Heart left ventricle (tissue), 16 donors: ENCODE results near the gene CA7. TPM values are rescaled to one million over a fixed set of nuclear protein-coding genes. Genes with fewer than 3 reads are reported as not detected.

Source experiments
- ATAC-seq, 4 donors: fragments of 200-7000 bp; cut with Tn5 transposase; one replicate each; pipeline ENCODE4 v1.9.1; 2020 to 2022; ENCODE audit warnings: moderate library complexity in 4 of 4, mild to moderate bottlenecking in 3 of 4, moderate number of reproducible peaks in 1 of 4
- DNase-seq, 5 donors: peaks; one replicate each; pipeline ENCODE4 v3.0.0-alpha.2; 2020
- H3K27ac ChIP-seq, 12 donors: fragments of 200-600 bp; sonication (generic) in 4 of 12; one replicate each; pipeline versions ENCODE4 v1.5.0 to v1.8.0; 2016 to 2022; ENCODE audit warnings: mild to moderate bottlenecking in 2 of 12
- H3K27me3 ChIP-seq, 9 donors: fragments of 200-600 bp; sonication (generic) in 2 of 9; one replicate each; pipeline versions ENCODE4 v1.5.1 to v1.8.0; 2016 to 2022; ENCODE audit warnings: mild to moderate bottlenecking in 3 of 9
- H3K36me3 ChIP-seq, 9 donors: fragments of 200-600 bp; sonication (generic) in 2 of 9; one replicate each; pipeline versions ENCODE4 v1.5.0 to v1.8.0; 2018 to 2022; ENCODE audit warnings: mild to moderate bottlenecking in 2 of 9
- H3K4me1 ChIP-seq, 12 donors: fragments of 200-600 bp; sonication (generic) in 4 of 12; one replicate each; pipeline versions ENCODE4 v1.5.0 to v1.8.0; 2016 to 2022; ENCODE audit warnings: mild to moderate bottlenecking in 3 of 12
- H3K4me3 ChIP-seq, 12 donors: fragments of 200-600 bp; sonication (generic) in 4 of 12; one replicate each; pipeline versions ENCODE4 v1.5.0 to v1.8.0; 2017 to 2022; ENCODE audit warnings: mild to moderate bottlenecking in 9 of 12, moderate library complexity in 4 of 12
- H3K9me3 ChIP-seq, 12 donors: fragments of 200-600 bp; sonication (generic) in 4 of 12; one replicate each; pipeline versions ENCODE4 v1.5.0 to v1.8.0; 2016 to 2022; ENCODE audit warnings: mild to moderate bottlenecking in 1 of 12
- POLR2A ChIP-seq, 2 donors: fragments of 450-650 bp; IDR thresholded peaks; one replicate each; pipeline ENCODE4 v1.6.1; 2017; ENCODE audit warnings: antibody characterized with exemption in 2 of 2, mild to moderate bottlenecking in 2 of 2, moderate library complexity in 2 of 2
- WGBS, 4 donors: extraction: QIAGEN DNeasy Blood & Tissue Kit in 2 of 4; methylation state at CpG; one replicate each; pipeline versions ENCODE4 v1.1.5 to v1.1.7; 2013 to 2018; 5-methylcytosine and 5-hydroxymethylcytosine counted together
- intact Hi-C, 10 donors: fragments of 100-400 bp; cut with DNase I; formaldehyde crosslinking; loops; one replicate each; pipeline versions ENCODE4 v1.11.1 to v1.14.2; 2022
- polyA plus RNA-seq, 2 donors: library from polyadenylated mRNA; stranded (reverse); fragments of 200-250 nt; gene quantifications; one replicate each; pipeline ENCODE4 v1.2.3, GENCODE V29; 2013
- total RNA-seq, 9 donors: library from RNA; depleted of rRNA in 2 of 9; stranded (reverse); fragments of >200 nt in 2 of 9; fragmentation: NEBNext Ultra II Directional in 3 of 9; extraction: Animal tissue kit (Norgen Biotek cat#: 25700) in 3 of 9; gene quantifications; one replicate each; pipeline versions ENCODE4 v1.1.0 to v1.2.4, GENCODE V29; 2016 to 2023
- TF ChIP-seq, protein P1 (sequence below), 12 donors: fragments of 200-600 bp; sonication (generic) in 4 of 12; IDR thresholded peaks; one replicate each; pipeline versions ENCODE4 v1.5.0 to v1.8.0; 2018 to 2022; ENCODE audit warnings: antibody characterized with exemption in 12 of 12, mild to moderate bottlenecking in 5 of 12
- donor health status: ischemic (EF 13 %, LVEDD 7.1; RV severe dilation, severe dysfunction).
- donor health status: healthy with polysubstance abuse.
- donor health status: DM: no; HTN: yes; CAD: no.
- donor health status: DM: no; HTN: no; CAD: no.
- donor health status: ischemic (EF 25% LVEDD 6.9; RV normal size, moderate dysfunction).
- donor health status: ischemic (EF 25% LVEDD 5.7; RV mildly dilated, moderate dysfunction).
- donor health status: healthy.
- donor health status: DM: yes; HTN: yes; CAD: no.
- donor health status: ischemic (EF 35%, LVEDD 5.7; RV mildly dilated, moderate dysfunction).
- donor health status: nonischemic (EF 11% LVEDD 7.7; RV severe dilation, severe dysfunction).
- donor health status: DM: yes; HTN: yes; CAD: no.
- donor health status: PGD.
- donor health status: ischemic (EF 29% LVEDD 5.4; RV normal size, mild dysfunction).
- donor health status: nonischemic (EF 23%, LVEDD 6.1; RV moderate dilation, normal function).

CA7 gene
- total and polyA plus RNA-seq, 11 donors: not detected

DNA sequence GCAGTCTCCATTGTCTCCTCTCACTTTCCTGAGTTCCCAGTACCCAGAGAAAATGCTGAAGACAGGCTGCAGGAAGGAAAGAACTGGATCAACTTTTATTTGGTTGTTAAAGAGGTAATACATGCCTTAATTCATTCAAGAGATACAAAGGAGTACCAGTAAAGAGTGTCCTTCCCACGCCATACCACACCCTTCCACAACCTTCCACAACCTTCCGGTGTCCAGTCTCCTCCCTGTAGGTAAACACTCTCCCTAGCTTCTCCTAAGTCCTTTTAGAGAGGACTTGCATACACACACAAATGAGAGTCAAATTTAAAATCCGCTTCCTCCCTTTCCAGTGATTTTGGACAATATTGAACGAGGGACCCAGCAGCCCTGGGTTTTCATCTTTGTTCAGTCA, 2.8 kb upstream of the CA7 start:
- intact Hi-C loops: no loop called here
- peaks cover 0 to 20% (median 12%) of the 10 kb centered on the region in 12 donors for H3K4me1 ChIP-seq
- no peak overlapping the region for H3K27ac ChIP-seq
- no peak overlapping the region for H3K4me3 ChIP-seq
- ATAC-seq (no peak), DNase-seq (no peak)
- peaks cover 5 to 28% (median 20%) of the 10 kb centered on the region in 9 donors for H3K27me3 ChIP-seq
- TF ChIP-seq POLR2A (IDR thresholded peaks at IDR 0.05): no peak
- TF ChIP-seq, protein P1, sequence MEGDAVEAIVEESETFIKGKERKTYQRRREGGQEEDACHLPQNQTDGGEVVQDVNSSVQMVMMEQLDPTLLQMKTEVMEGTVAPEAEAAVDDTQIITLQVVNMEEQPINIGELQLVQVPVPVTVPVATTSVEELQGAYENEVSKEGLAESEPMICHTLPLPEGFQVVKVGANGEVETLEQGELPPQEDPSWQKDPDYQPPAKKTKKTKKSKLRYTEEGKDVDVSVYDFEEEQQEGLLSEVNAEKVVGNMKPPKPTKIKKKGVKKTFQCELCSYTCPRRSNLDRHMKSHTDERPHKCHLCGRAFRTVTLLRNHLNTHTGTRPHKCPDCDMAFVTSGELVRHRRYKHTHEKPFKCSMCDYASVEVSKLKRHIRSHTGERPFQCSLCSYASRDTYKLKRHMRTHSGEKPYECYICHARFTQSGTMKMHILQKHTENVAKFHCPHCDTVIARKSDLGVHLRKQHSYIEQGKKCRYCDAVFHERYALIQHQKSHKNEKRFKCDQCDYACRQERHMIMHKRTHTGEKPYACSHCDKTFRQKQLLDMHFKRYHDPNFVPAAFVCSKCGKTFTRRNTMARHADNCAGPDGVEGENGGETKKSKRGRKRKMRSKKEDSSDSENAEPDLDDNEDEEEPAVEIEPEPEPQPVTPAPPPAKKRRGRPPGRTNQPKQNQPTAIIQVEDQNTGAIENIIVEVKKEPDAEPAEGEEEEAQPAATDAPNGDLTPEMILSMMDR (IDR thresholded peaks at IDR 0.05): no peak
- 85 to 92% (median 89%) methylated on average over 4 of the region's 4 CpGs for WGBS, 4 donors
- H3K9me3 ChIP-seq: peaks cover 0 to 11% (median 0%) of the 10 kb centered on the region in 12 donors
- H3K36me3 ChIP-seq: no peaks in the 10 kb centered on the region

DNA sequence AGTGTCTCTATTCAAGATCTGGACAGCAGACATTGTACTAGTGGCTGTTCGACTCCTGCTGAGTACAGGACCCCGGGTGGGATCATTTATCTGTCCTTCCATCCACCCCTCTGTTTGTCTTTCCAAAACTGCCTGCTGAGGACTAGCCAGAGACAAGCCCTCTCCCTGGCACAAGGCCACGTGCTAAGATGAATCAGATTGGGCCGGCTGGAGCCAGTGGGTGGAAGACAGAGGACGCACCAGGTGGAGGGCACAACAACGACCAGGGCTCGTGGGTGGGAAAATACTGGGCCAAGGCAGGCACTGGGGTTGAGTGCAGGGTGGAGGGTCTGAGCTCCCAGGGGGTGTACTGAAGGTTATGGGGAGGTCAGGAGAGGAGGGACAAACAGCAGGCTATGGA, 1.4 kb upstream of the CA7 start:
- intact Hi-C loops: no loop called here
- DNase-seq: no peak

DNA sequence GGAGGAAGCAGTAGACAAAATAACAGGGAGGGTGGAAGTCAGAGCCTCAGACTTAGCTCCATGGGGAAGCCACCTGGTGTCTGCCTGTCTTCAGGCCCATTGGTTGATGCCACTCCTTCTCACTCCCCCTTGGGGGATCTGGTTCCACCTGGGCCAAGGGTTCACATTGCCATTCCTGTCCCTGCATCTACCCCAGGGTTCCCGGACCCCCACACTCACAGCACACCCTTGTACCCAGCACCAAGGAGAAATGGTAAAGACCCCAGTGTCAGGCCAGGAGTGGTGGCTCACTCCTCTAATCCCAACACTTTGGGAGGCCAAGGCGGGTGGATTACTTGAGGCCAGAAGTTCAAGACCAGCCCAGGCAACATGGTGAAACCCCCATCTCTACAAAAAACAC, 1.0 kb upstream of the CA7 start:
- Histone ChIP-seq H3K4me1 (peaks cover 0 to 20% (median 12%) of the 10 kb centered on the region in 12 donors), H3K27ac (no peak overlapping the region), H3K27me3 (peaks cover 5 to 43% (median 21%) of the 10 kb centered on the region in 9 donors), H3K36me3 (no peaks in the 10 kb centered on the region), H3K4me3 (no peak overlapping the region), H3K9me3 (peaks cover 0 to 9% (median 0%) of the 10 kb centered on the region in 12 donors)
- DNase-seq (no peak), ATAC-seq (no peak)
- intact Hi-C loops: no loop called here
- TF ChIP-seq, protein P1 (IDR thresholded peaks at IDR 0.05): no peak
- no peak for TF ChIP-seq POLR2A (IDR thresholded peaks at IDR 0.05)
- WGBS, 4 donors: 95 to 100% (median 98%) methylated on average over 2 of the region's 2 CpGs

More for the DNA sequence above, 1.4 kb upstream of the CA7 start:
- WGBS, 4 donors: 70 to 82% (median 73%) methylated on average over 7 of the region's 7 CpGs
- Histone ChIP-seq H3K36me3 (no peaks in the 10 kb centered on the region), H3K4me1 (peaks cover 0 to 20% (median 12%) of the 10 kb centered on the region in 12 donors), H3K27ac (no peak overlapping the region), H3K9me3 (peaks cover 0 to 11% (median 0%) of the 10 kb centered on the region in 12 donors), H3K4me3 (no peak overlapping the region), H3K27me3 (peaks cover 5 to 42% (median 21%) of the 10 kb centered on the region in 9 donors)
- TF ChIP-seq, protein P1 (IDR thresholded peaks at IDR 0.05): no peak
- no peak for TF ChIP-seq POLR2A (IDR thresholded peaks at IDR 0.05)
- ATAC-seq: no peak

DNA sequence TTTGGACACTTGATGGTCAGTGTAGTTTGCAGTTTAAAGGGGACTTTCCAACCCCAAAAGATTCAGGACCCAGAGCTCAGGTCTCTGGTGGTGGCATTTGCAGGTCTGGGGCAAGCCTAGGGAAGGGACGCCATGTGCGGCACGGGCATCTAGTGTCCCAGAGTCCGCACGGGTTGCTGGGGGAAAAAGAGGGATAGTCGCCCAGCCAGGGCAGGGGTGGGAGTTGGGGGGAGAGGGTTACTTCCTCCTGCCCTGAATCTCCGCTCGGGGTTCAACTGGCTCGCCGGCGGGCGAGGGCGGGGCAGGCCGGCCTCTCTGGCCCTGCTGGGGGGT, 239 bp upstream of the CA7 start:
- Histone ChIP-seq H3K36me3 (no peaks in the 10 kb centered on the region), H3K27me3 (peaks cover 5 to 43% (median 21%) of the 10 kb centered on the region in 9 donors), H3K4me1 (peaks cover 0 to 20% (median 12%) of the 10 kb centered on the region in 12 donors), H3K27ac (no peak overlapping the region), H3K4me3 (peak overlapping the region; percentile 32 to 56 (median 48)), H3K9me3 (peaks cover 0 to under 1% (median 0%) of the 10 kb centered on the region in 12 donors)
- WGBS, 4 donors: 18 to 25% (median 19%) methylated on average over 11 to 14 of the region's 14 CpGs; no CpG with 5 or more reads in 1 of the 4 donors
- TF ChIP-seq POLR2A (IDR thresholded peaks at IDR 0.05): no peak
- DNase-seq: no peak
- intact Hi-C loops: no loop called here
- no peak for ATAC-seq

GRCh38 chr16:66845080-66845410, 831 bp downstream of the CA7 start:
- intact Hi-C loops: no loop called here
- Histone ChIP-seq H3K36me3 (no peaks in the 10 kb centered on the region), H3K27me3 (peaks cover 5 to 44% (median 21%) of the 10 kb centered on the region in 9 donors), H3K9me3 (no peaks in the 10 kb centered on the region), H3K27ac (no peak overlapping the region), H3K4me1 (peaks cover 0 to 20% (median 12%) of the 10 kb centered on the region in 12 donors), H3K4me3 (peak overlapping the region; percentile 32 to 56 (median 48))
- 11 to 17% (median 15%) methylated on average over 10 of the region's 10 CpGs for WGBS, 4 donors
- ATAC-seq (no peak), DNase-seq (no peak)
- TF ChIP-seq, protein P1 (IDR thresholded peaks at IDR 0.05): no peak
- no peak for TF ChIP-seq POLR2A (IDR thresholded peaks at IDR 0.05)
